ENCODE data around the gene GOLGA6A.

- TF ChIP-seq CTCF (IDR thresholded peaks at IDR 0.05; ENCODE audit: low read length), result peak; percentile 83
- TF ChIP-seq EZH2 (IDR thresholded peaks at IDR 0.05; ENCODE audit: borderline replicate concordance, low read length), result no peak
Observed at GRCh38 chr15:74127255-74127953, 45.1 kb upstream of the GOLGA6A start.

All from OCI-LY1 (cell line).